Activated naive CD4-positive, alpha-beta T cell treated with anti-CD3 and anti-CD28 coated beads for 36 hours (primary cell): ENCODE results near the gene CUBN. TPM values are rescaled to one million over a fixed set of nuclear protein-coding genes. Genes with fewer than 3 reads are reported as not detected.

ENCODE experiments used
- CTCF ChIA-PET: fragments of 350-600 bp; sonication (Branson Sonifier 250); formaldehyde crosslinking; loops from one replicate; lab custom pipeline; 2021; ENCODE audit warnings: antibody characterized with exemption; lab: Charles Lee
- DNase-seq: peaks from one replicate; pipeline ENCODE4 v3.0.0-alpha.2; 2020
- H3K27ac Mint-ChIP-seq: one replicate; pipeline ENCODE4 v1.8.0; 2021; ENCODE audit warnings: mild to moderate bottlenecking, mixed read lengths
- H3K27me3 Mint-ChIP-seq: one replicate; pipeline ENCODE4 v1.8.0; 2021; ENCODE audit warnings: low read depth, mixed read lengths
- H3K36me3 Mint-ChIP-seq: one replicate; pipeline ENCODE4 v1.8.0; 2021; ENCODE audit warnings: low read depth, mixed read lengths
- H3K4me1 Mint-ChIP-seq: one replicate; pipeline ENCODE4 v1.8.0; 2021; ENCODE audit warnings: low read depth, mixed read lengths
- H3K4me3 Mint-ChIP-seq: one replicate; pipeline ENCODE4 v1.8.0; 2021; ENCODE audit warnings: mild to moderate bottlenecking, moderate library complexity, mixed read lengths
- H3K9me3 Mint-ChIP-seq: one replicate; pipeline ENCODE4 v1.8.0; 2021; ENCODE audit warnings: mixed read lengths
- intact Hi-C: fragments of 100-400 bp; cut with micrococcal nuclease; formaldehyde crosslinking; loops from one replicate; pipeline ENCODE4 v1.15.1; 2023
- total RNA-seq, 2 experiments: library from RNA; stranded (reverse); gene quantifications; one replicate each; pipeline ENCODE4 v1.2.3, GENCODE V29; 2021

Gene CUBN
- total RNA-seq, 2 experiments from 2014 or later: 0.37 to 0.41 TPM

GRCh38 chr10:17138460-17139042, 8.9 kb upstream of the CUBN start:
- H3K27me3 Mint-ChIP-seq: no peaks in the 10 kb centered on the region
- no peak for DNase-seq
- H3K4me1 Mint-ChIP-seq: peaks cover 11% of the 10 kb centered on the region
- intact Hi-C loops: no loop called here
- CTCF ChIA-PET: no interaction called here
- H3K36me3 Mint-ChIP-seq: peaks cover 4% of the 10 kb centered on the region
- peaks cover 2% of the 10 kb centered on the region for H3K9me3 Mint-ChIP-seq
- no peak overlapping the region for H3K4me3 Mint-ChIP-seq
- no peak overlapping the region for H3K27ac Mint-ChIP-seq

DNA sequence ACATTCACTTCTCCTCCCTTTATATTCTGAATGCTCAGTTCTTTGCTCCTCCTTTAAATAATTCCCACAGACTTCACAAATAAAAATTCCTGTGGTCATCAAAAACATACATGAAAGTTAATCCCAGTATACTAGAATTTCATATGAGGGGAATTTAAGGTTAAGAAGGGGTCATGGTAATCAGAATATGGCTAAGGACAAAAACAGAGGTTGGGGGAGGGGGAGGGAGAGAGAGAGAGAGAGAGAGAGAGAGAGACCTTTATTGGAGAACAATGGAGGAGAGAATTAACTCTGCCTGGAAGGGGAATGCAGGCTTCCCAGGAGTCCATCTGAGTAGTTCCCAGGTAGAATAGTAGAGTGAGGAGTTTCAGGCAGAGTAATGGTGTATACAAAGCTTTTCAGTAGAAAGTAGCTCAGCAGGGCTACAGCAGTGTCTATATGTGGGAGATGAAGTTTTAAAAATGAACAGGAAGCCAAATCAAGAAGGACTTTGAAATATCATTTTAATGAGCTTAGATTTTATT, 5.2 kb upstream of the CUBN start:
- no peak overlapping the region for H3K27ac Mint-ChIP-seq
- CTCF ChIA-PET: interaction anchor here (0.9 kb wide), 1 partner anchor 9 kb away, joined by 4 read pairs; no protein-coding TSS in a partner anchor

GRCh38 chr10:17134282-17134681, 4.7 kb upstream of the CUBN start:
- Mint-ChIP-seq H3K4me1 (no peaks in the 10 kb centered on the region), H3K27me3 (no peaks in the 10 kb centered on the region), H3K36me3 (no peaks in the 10 kb centered on the region), H3K9me3 (no peaks in the 10 kb centered on the region), H3K4me3 (no peak overlapping the region), H3K27ac (no peak overlapping the region)
- CTCF ChIA-PET: no interaction called here
- no peak for DNase-seq
- intact Hi-C loops: no loop called here

More for the DNA sequence above, 5.2 kb upstream of the CUBN start:
- H3K36me3 Mint-ChIP-seq: no peaks in the 10 kb centered on the region
- no peaks in the 10 kb centered on the region for H3K27me3 Mint-ChIP-seq
- no peak overlapping the region for H3K4me3 Mint-ChIP-seq
- intact Hi-C loops: no loop called here
- H3K9me3 Mint-ChIP-seq: no peaks in the 10 kb centered on the region
- no peak for DNase-seq
- H3K4me1 Mint-ChIP-seq: no peaks in the 10 kb centered on the region

DNA sequence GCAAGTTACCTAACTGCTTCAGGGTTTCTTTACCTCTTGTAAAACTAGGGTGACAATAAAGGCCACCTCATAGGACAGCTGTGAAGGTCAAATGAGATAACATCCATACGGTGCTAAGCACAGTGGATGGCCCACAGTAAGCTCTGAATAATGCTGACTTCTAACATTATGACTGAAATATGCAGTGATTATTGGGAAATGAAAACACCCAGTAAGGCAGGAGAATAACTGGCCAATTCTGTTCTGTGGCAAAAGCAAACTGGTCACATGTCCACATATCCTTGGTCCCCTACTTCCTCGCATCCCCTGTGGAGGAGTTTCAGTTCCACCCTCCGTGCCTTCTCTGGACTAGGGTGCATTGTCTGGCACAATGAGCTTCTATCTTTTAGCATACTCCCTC, 1.4 kb downstream of the CUBN start:
- Mint-ChIP-seq H3K36me3 (no peaks in the 10 kb centered on the region), H3K4me3 (no peak overlapping the region), H3K4me1 (no peaks in the 10 kb centered on the region), H3K9me3 (no peaks in the 10 kb centered on the region), H3K27me3 (no peaks in the 10 kb centered on the region), H3K27ac (no peak overlapping the region)
- CTCF ChIA-PET: no interaction called here
- intact Hi-C loops: no loop called here
- no peak for DNase-seq

DNA sequence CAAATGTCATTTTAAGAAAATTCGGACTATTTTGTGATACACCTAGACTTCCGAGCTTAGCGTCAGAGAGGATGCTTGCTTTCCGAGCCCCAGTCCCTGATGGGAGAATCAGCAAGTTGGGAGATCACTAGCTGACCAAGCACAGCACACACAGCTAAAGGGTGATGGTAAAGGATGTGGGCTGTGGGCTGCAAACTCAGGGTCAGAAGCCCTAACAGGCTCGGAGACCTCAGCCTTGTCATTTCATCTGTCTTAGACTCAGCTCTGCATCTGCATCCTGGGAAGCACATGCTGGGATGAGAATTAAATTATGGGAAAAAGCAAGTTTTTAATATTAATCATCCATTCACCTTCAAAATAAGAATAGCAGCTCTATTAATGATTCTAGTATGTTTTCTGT, 3.3 kb downstream of the CUBN start:
- no peak overlapping the region for H3K27ac Mint-ChIP-seq
- intact Hi-C loops: no loop called here
- H3K27me3 Mint-ChIP-seq: no peaks in the 10 kb centered on the region
- H3K36me3 Mint-ChIP-seq: peaks cover 3% of the 10 kb centered on the region
- H3K4me1 Mint-ChIP-seq: no peaks in the 10 kb centered on the region
- CTCF ChIA-PET: interaction anchor here (0.6 to 0.9 kb wide), 2 partner anchors 9 to 163 kb away, joined by 4 to 7 read pairs; no protein-coding TSS in a partner anchor
- no peak overlapping the region for H3K4me3 Mint-ChIP-seq
- no peaks in the 10 kb centered on the region for H3K9me3 Mint-ChIP-seq
- DNase-seq: no peak

- H3K27ac Mint-ChIP-seq: no peak overlapping the region
Measured at GRCh38 chr10:17125206-17125893, 4.3 kb downstream of the CUBN start.

GRCh38 chr10:17123961-17124360, 5.7 kb downstream of the CUBN start:
- intact Hi-C loops: no loop called here
- Mint-ChIP-seq H3K9me3 (no peaks in the 10 kb centered on the region), H3K4me3 (no peak overlapping the region), H3K27ac (no peak overlapping the region), H3K27me3 (no peaks in the 10 kb centered on the region), H3K4me1 (no peaks in the 10 kb centered on the region), H3K36me3 (peaks cover 8% of the 10 kb centered on the region)
- DNase-seq: no peak
- CTCF ChIA-PET: interaction anchor here (0.8 kb wide), 1 partner anchor 1916 kb away, joined by 3 read pairs; no protein-coding TSS in a partner anchor

More at GRCh38 chr10:17125206-17125893, 4.3 kb downstream of the CUBN start:
- no peak for DNase-seq
- Mint-ChIP-seq H3K4me1 (no peaks in the 10 kb centered on the region), H3K36me3 (peaks cover 7% of the 10 kb centered on the region), H3K9me3 (no peaks in the 10 kb centered on the region), H3K4me3 (no peak overlapping the region), H3K27me3 (no peaks in the 10 kb centered on the region)
- intact Hi-C loops: no loop called here
- CTCF ChIA-PET: interaction anchor here (0.6 kb wide), 1 partner anchor 164 kb away, joined by 7 read pairs; no protein-coding TSS in a partner anchor

DNA sequence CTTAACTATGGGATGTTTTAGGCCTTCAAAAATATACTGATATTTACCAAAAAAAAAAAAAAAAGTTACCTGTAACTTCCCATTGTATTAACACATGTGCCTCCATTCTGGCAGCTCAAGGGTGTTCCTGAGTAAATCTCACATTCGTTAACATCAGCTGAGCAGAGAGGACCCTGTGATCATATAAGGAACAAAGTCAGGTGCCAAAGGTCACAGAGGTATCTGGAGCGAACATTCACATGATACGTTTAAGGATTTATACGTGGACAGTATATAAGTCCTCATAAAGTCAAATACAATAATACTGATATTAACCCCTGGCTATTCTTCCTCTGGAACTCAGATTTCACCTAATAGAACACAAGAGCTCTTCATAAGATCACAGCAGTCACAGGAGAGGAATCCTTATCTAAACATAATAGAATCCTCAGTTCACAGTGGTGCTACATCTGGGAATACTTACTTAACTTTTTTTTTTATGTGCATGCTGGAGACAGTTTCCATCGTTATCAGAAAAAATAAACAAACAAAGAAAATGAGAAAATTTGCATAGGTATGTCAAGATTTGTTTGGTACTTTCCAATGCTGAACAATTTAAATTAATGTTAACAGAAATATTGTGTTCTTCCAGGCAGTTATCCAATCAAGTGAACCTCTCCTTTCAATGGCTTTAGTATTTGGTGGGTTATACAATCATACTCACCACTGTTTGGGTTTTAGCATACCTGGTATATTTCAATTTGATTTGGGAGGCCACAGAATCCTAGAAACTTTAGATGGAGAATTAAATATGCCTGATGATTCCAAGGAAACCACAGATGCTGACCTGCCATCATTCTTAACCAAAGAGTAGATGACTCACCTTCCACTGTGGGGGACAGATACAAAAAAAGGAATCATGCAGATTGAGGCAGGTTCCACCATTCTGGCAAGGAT, 6.6 kb downstream of the CUBN start:
- H3K9me3 Mint-ChIP-seq: no peaks in the 10 kb centered on the region
- peaks cover 8% of the 10 kb centered on the region for H3K36me3 Mint-ChIP-seq
- no peak overlapping the region for H3K4me3 Mint-ChIP-seq
- intact Hi-C loops: no loop called here
- no peak for DNase-seq
- no peaks in the 10 kb centered on the region for H3K4me1 Mint-ChIP-seq
- H3K27ac Mint-ChIP-seq: no peak overlapping the region
- H3K27me3 Mint-ChIP-seq: no peaks in the 10 kb centered on the region
- CTCF ChIA-PET: interaction anchor here (0.7 to 1.1 kb wide), 2 partner anchors 17 to 133 kb away, joined by 3 to 4 read pairs; no protein-coding TSS in a partner anchor

GRCh38 chr10:17122052-17122451, 7.6 kb downstream of the CUBN start:
- H3K36me3 Mint-ChIP-seq: peaks cover 8% of the 10 kb centered on the region
- H3K27ac Mint-ChIP-seq: no peak overlapping the region
- H3K4me3 Mint-ChIP-seq: no peak overlapping the region
- no peaks in the 10 kb centered on the region for H3K27me3 Mint-ChIP-seq
- intact Hi-C loops: no loop called here
- H3K4me1 Mint-ChIP-seq: no peaks in the 10 kb centered on the region
- no peaks in the 10 kb centered on the region for H3K9me3 Mint-ChIP-seq
- no peak for DNase-seq
- CTCF ChIA-PET: interaction anchor here (1.1 kb wide), 1 partner anchor 18 kb away, joined by 3 read pairs; no protein-coding TSS in a partner anchor

- intact Hi-C loops: no loop called here
- Mint-ChIP-seq H3K27ac (no peak overlapping the region), H3K4me1 (no peaks in the 10 kb centered on the region), H3K36me3 (peaks cover 8% of the 10 kb centered on the region), H3K4me3 (no peak overlapping the region), H3K27me3 (no peaks in the 10 kb centered on the region), H3K9me3 (no peaks in the 10 kb centered on the region)
- CTCF ChIA-PET: no interaction called here
- DNase-seq: no peak
Measured at GRCh38 chr10:17120694-17121093, 8.9 kb downstream of the CUBN start.

DNA sequence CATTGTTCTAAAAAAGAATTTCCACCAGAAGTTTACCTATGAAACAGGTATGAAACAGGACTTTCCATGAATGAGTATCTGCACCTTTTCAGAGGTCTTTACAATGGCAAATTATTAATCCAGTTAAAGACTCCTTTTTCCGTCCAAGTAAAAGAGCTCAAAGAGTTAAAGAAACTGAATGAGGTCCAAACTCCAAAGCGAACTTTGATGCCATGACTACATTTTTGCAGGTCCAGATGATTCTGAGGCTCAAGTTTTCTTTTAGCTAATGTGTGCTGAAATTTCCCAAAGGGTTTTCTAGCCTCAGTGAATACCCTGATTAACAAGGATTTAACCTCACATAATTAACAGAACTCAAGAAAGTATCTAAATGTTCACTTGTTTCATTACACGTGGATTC, 9.8 kb downstream of the CUBN start:
- Mint-ChIP-seq H3K27ac (no peak overlapping the region), H3K36me3 (peaks cover 8% of the 10 kb centered on the region), H3K4me3 (no peak overlapping the region), H3K4me1 (peaks cover 3% of the 10 kb centered on the region), H3K9me3 (no peaks in the 10 kb centered on the region), H3K27me3 (no peaks in the 10 kb centered on the region)
- no peak for DNase-seq
- intact Hi-C loops: no loop called here
- CTCF ChIA-PET: no interaction called here

GRCh38 chr10:17116193-17116592, 13.4 kb downstream of the CUBN start:
- DNase-seq: no peak
- Mint-ChIP-seq H3K27me3 (no peaks in the 10 kb centered on the region), H3K36me3 (peaks cover 8% of the 10 kb centered on the region), H3K4me3 (no peak overlapping the region), H3K27ac (no peak overlapping the region), H3K4me1 (peaks cover 3% of the 10 kb centered on the region), H3K9me3 (no peaks in the 10 kb centered on the region)
- CTCF ChIA-PET: interaction anchor here (0.5 to 1.3 kb wide), 2 partner anchors 28 to 224 kb away, joined by 3 read pairs; no protein-coding TSS in a partner anchor
- intact Hi-C loops: no loop called here
